HepG2 (cell line): ENCODE data around the gene CAPN9. TPM values are rescaled to one million over a fixed set of nuclear protein-coding genes. Genes with fewer than 3 reads are reported as not detected.
A peak's percentile ranks its signal among the peaks of the same experiment; 100 is the strongest.

Experiments
- ATAC-seq: fragments of 200-7000 bp; cut with Tn5 transposase; 3 replicates; pipeline ENCODE4 v1.9.1; 2020; ENCODE audit warnings: mild to moderate bottlenecking, moderate library complexity
- BruUV-seq: library from RNA; stranded (reverse); fragments of 400-500 nt; replicated peaks from 2 replicates; lab custom pipeline; 2021; lab: Mats Ljungman, UMichigan
- CTCF ChIA-PET: fragments of 300-600 bp; formaldehyde crosslinking; extraction: SDS; loops from one replicate; lab custom pipeline; 2021; ENCODE audit warnings: low total read pairs, inconsistent platforms, low intra/inter-chr PET ratio; lab: Yijun Ruan, JAX
- POLR2A ChIA-PET: fragments of 350-600 bp; sonication (Branson Sonifier 250); formaldehyde crosslinking; loops from one replicate; lab custom pipeline; 2020; ENCODE audit warnings: antibody characterized with exemption, inconsistent platforms; lab: Yijun Ruan, JAX
- DNase-seq: peaks from one replicate; pipeline ENCODE4 v3.0.0-alpha.2; 2015; ENCODE audit warnings: low spot score
- FAIRE-seq: peaks from 3 replicates; lab custom pipeline; 2011; peaks lifted over from hg19 to GRCh38; lab: Jason Lieb, UNC
- H2AFZ ChIP-seq: one replicate; pipeline ENCODE4 v1.6.1; 2011; ENCODE audit warnings: low read length, inconsistent platforms
- H3K27ac ChIP-seq: fragments of 300-600 bp; 3 replicates; pipeline ENCODE4 v1.8.0; 2011; ENCODE audit warnings: mixed run types, mild to moderate bottlenecking, mixed read lengths, low read length, inconsistent platforms; ENCODE audit not compliant: insufficient read depth; ENCODE audit errors: extremely low read length
- H3K27me3 ChIP-seq, 2 experiments: fragments of 200-600 bp in 1 of 2; 2 replicates in 1 of 2; 3 replicates in 1 of 2; pipeline versions ENCODE4 v1.6.0 to v1.8.0; 2011; ENCODE audit warnings: low read length in 2 of 2, mild to moderate bottlenecking in 2 of 2, moderate library complexity in 2 of 2, inconsistent platforms in 1 of 2; ENCODE audit not compliant: insufficient read depth in 2 of 2, control insufficient read depth in 1 of 2
- H3K36me3 ChIP-seq, 2 experiments: fragments of 200-600 bp in 1 of 2; replicated peaks in 1 of 2; 2 replicates in 1 of 2; 3 replicates in 1 of 2; pipeline versions ENCODE4 v1.5.1 to v1.8.0; 2011; ENCODE audit warnings: low read length in 2 of 2, inconsistent platforms in 1 of 2; ENCODE audit not compliant: insufficient read depth in 2 of 2, control insufficient read depth in 1 of 2
- H3K4me1 ChIP-seq: 2 replicates; pipeline ENCODE4 v1.5.1; 2012; ENCODE audit warnings: low read length, inconsistent platforms; ENCODE audit not compliant: insufficient read depth
- H3K4me2 ChIP-seq: 2 replicates; pipeline ENCODE4 v1.6.0; 2011; ENCODE audit warnings: low read depth, low read length, inconsistent platforms
- H3K4me3 ChIP-seq, 3 experiments: fragments of 200-600 bp in 1 of 3; sonication (generic), shearing (Covaris generic) in 1 of 3; replicated peaks in 1 of 3; 2 replicates each; pipeline ENCODE4 v1.5.1; 2011 to 2016; ENCODE audit warnings: low read length in 3 of 3, inconsistent platforms in 2 of 3, low read depth in 2 of 3, mild to moderate bottlenecking in 2 of 3, control low read depth in 1 of 3, mixed read lengths in 1 of 3; ENCODE audit not compliant: insufficient read depth in 1 of 3
- H3K79me2 ChIP-seq: one replicate; pipeline ENCODE4 v1.6.1; 2011; ENCODE audit warnings: low read length, inconsistent platforms; ENCODE audit not compliant: insufficient read depth
- H3K9ac ChIP-seq: 2 replicates; pipeline ENCODE4 v1.6.0; 2011; ENCODE audit warnings: mild to moderate bottlenecking, low read depth, low read length, inconsistent platforms; ENCODE audit not compliant: insufficient read depth
- H3K9me3 ChIP-seq: 2 replicates; pipeline ENCODE4 v1.5.1; 2012; ENCODE audit warnings: mild to moderate bottlenecking, low read length
- H4K20me1 ChIP-seq: 2 replicates; pipeline ENCODE4 v1.6.0; 2011; ENCODE audit warnings: inconsistent platforms, mild to moderate bottlenecking, low read length, moderate library complexity; ENCODE audit not compliant: insufficient read depth
- AGO1 ChIP-seq: fragments of 200-400 bp; formaldehyde crosslinking; IDR thresholded peaks from 2 replicates; pipeline ENCODE4 v1.6.1; 2017; ENCODE audit warnings: mild to moderate bottlenecking, low read depth, low read length, moderate library complexity; ENCODE audit not compliant: poor library complexity, severe bottlenecking
- ERF ChIP-seq: IDR thresholded peaks from 2 replicates; pipeline ENCODE4 v1.6.1; 2018; ENCODE audit warnings: missing biosample characterization, missing genetic modification reagents
- FOXA3 ChIP-seq: IDR thresholded peaks from 2 replicates; pipeline ENCODE4 v1.6.1; 2016; ENCODE audit warnings: missing genetic modification reagents, missing compliant biosample characterization
- GATAD2A ChIP-seq: IDR thresholded peaks from 2 replicates; pipeline ENCODE4 v1.6.1; 2016
- GFI1 ChIP-seq: sonication (generic); formaldehyde crosslinking; IDR thresholded peaks from 2 replicates; pipeline ENCODE4 v1.5.0; 2020; ENCODE audit warnings: missing genetic modification reagents, mild to moderate bottlenecking, borderline replicate concordance
- MAFG ChIP-seq: sonication (generic); formaldehyde crosslinking; IDR thresholded peaks from 2 replicates; pipeline ENCODE4 v1.5.1; 2020; ENCODE audit warnings: mild to moderate bottlenecking, missing genetic modification reagents
- RAD21 ChIP-seq: fragments of 450-650 bp; formaldehyde crosslinking; IDR thresholded peaks from 2 replicates; pipeline ENCODE4 v1.5.0; 2020; ENCODE audit warnings: mild to moderate bottlenecking
- RAD51 ChIP-seq: fragments of 450-650 bp; IDR thresholded peaks from 2 replicates; pipeline ENCODE4 v1.6.1; 2016; ENCODE audit warnings: borderline replicate concordance
- SIX1 ChIP-seq: sonication (generic); formaldehyde crosslinking; IDR thresholded peaks from 2 replicates; pipeline ENCODE4 v1.4.0; 2020; ENCODE audit warnings: missing genetic modification reagents, borderline replicate concordance
- SIX4 ChIP-seq: sonication (generic); formaldehyde crosslinking; IDR thresholded peaks from 2 replicates; pipeline ENCODE4 v1.4.0; 2020; ENCODE audit warnings: missing genetic modification reagents
- TOE1 ChIP-seq: sonication (generic); formaldehyde crosslinking; IDR thresholded peaks from 2 replicates; pipeline ENCODE4 v1.4.0; 2020; ENCODE audit warnings: mild to moderate bottlenecking, missing genetic modification reagents
- TP53 ChIP-seq: sonication (generic); formaldehyde crosslinking; conservative IDR thresholded peaks from 2 replicates; pipeline ENCODE4 v1.4.0; 2020; ENCODE audit warnings: missing genetic modification reagents
- ZNF12 ChIP-seq: sonication (generic); formaldehyde crosslinking; IDR thresholded peaks from 2 replicates; pipeline ENCODE4 v1.5.0; 2020; ENCODE audit warnings: missing genetic modification reagents
- ZNF235 ChIP-seq: sonication (generic); formaldehyde crosslinking; IDR thresholded peaks from 2 replicates; pipeline ENCODE4 v1.8.1; 2023; ENCODE audit warnings: mild to moderate bottlenecking, missing genetic modification reagents, borderline replicate concordance
- ZNF34 ChIP-seq: sonication (generic); formaldehyde crosslinking; IDR thresholded peaks from 2 replicates; pipeline ENCODE4 v1.4.0; 2020; ENCODE audit warnings: mild to moderate bottlenecking, missing genetic modification reagents, borderline replicate concordance
- ZNF546 ChIP-seq: sonication (generic); formaldehyde crosslinking; conservative IDR thresholded peaks from 2 replicates; pipeline ENCODE4 v1.8.1; 2023; ENCODE audit warnings: mild to moderate bottlenecking, missing genetic modification reagents
- ZNF777 ChIP-seq: sonication (generic); formaldehyde crosslinking; IDR thresholded peaks from 2 replicates; pipeline ENCODE4 v1.4.0; 2020; ENCODE audit warnings: missing genetic modification reagents
- WGBS: methylation state at CpG from one replicate; pipeline ENCODE4 v1.1.6; 2017; ENCODE audit warnings: low lambda C conversion rate; 5-methylcytosine and 5-hydroxymethylcytosine counted together
- in situ Hi-C: cut with HindIII; loops from 2 replicates; pipeline ENCODE4 v1.10.0; 2017; ENCODE audit warnings: low pct_unique_long_range_greater_than_20kb; ENCODE audit not compliant: extremely low pct_ligation_motif_present
- intact Hi-C: fragments of 100-400 bp; cut with micrococcal nuclease; formaldehyde crosslinking; loops from one replicate; pipeline ENCODE4 v1.10.0; 2022; ENCODE audit not compliant: unreplicated experiment
- polyA plus RNA-seq, 8 experiments: library from polyadenylated mRNA; depleted of rRNA in 3 of 8; stranded (reverse) in 7 of 8; unstranded in 1 of 8; fragments of >200 nt; fragmentation: Illumina TruSeq in 4 of 8; extraction: Trizol in 4 of 8; gene quantifications; 2 replicates each; pipeline versions ENCODE4 v1.2.1 to v1.2.3, GENCODE V29; 2011 to 2016; ENCODE audit warnings: low read depth in 4 of 8, missing spikeins in 1 of 8, mixed read lengths in 1 of 8; ENCODE audit not compliant: insufficient read depth in 1 of 8
- total RNA-seq, 5 experiments: library from RNA; depleted of rRNA; stranded (reverse); fragments of >200 nt; fragmentation: Illumina TruSeq; extraction: Trizol; gene quantifications; 2 replicates each; pipeline ENCODE4 v1.2.3, GENCODE V29; 2016; ENCODE audit warnings: low read depth in 1 of 5
- TF ChIP-seq, protein P1 (sequence below): sonication (generic); formaldehyde crosslinking; IDR thresholded peaks from 2 replicates; pipeline ENCODE4 v1.4.0; 2020; ENCODE audit warnings: missing genetic modification reagents, low read depth, mild to moderate bottlenecking, borderline replicate concordance
- TF ChIP-seq, protein P2 (sequence below): IDR thresholded peaks from 2 replicates; pipeline ENCODE4 v1.6.1; 2016; ENCODE audit warnings: missing genetic modification reagents, missing compliant biosample characterization
- TF ChIP-seq, protein P3 (sequence below): sonication (generic); formaldehyde crosslinking; IDR thresholded peaks from 2 replicates; pipeline ENCODE4 v1.4.0; 2020; ENCODE audit warnings: mild to moderate bottlenecking, missing genetic modification reagents
- TF ChIP-seq, protein P4 (sequence below): sonication (generic); formaldehyde crosslinking; IDR thresholded peaks from 2 replicates; pipeline ENCODE4 v1.8.1; 2023; ENCODE audit warnings: missing genetic modification reagents, mild to moderate bottlenecking, borderline replicate concordance

The CAPN9 gene
- total and polyA plus RNA-seq, 2 of the 13 experiments (the other 11 are each of a cell fraction or from before 2014, with no cell fraction given) = 0.04 to 0.31 TPM

DNA sequence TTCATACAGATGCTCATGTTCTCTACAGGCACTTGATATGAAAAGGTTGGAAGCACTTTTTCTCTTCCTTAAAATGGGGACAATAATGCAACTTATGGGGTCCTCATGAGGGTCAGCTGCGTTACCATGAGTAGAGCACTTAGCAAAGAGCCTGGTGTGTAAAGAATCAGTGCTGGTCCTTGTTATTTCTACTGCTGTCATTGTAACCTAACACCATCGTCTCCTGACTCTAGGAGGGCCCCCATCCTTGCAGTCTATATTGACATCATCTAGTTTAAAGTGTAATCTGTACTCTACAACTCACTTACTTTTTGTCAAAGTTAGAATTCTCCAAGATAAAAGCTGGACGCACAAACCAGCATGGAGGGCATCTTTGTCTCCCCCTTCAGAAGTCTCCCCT lies 2.4 kb downstream of the CAPN9 start:
- H3K4me3 ChIP-seq = no peak overlapping the region; a peak in 1 of 6 replicates
- ATAC-seq (no peak), DNase-seq (no peak), FAIRE-seq (no peak)
- H3K4me1 ChIP-seq = peaks cover 92% of the 10 kb centered on the region
- in situ Hi-C loops (no loop called here), intact Hi-C loops (loop anchor here (2.0 to 5.0 kb wide), 2 partner anchors 21 to 37 kb away; partner anchors contain the start of gene AGT)
- H3K9me3 ChIP-seq = no peaks in the 10 kb centered on the region
- no peak overlapping the region for H3K9ac ChIP-seq
- TF ChIP-seq, protein P1, sequence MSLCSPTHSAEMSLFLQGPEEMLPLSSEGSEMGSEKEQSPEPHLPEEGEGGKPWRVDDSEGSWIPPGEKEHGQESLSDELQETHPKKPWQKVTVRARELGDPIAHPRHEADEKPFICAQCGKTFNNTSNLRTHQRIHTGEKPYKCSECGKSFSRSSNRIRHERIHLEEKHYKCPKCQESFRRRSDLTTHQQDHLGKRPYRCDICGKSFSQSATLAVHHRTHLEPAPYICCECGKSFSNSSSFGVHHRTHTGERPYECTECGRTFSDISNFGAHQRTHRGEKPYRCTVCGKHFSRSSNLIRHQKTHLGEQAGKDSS (CRISPR knock-in tag) = 0 out of 2 replicates have a peak, but pooled peaks have one; percentile 50
- TF ChIP-seq MAFG (no peak), ZNF235 (CRISPR knock-in tag) (no peak), ERF (CRISPR knock-in tag) (no peak), GFI1 (CRISPR knock-in tag) (0 out of 2 replicates have a peak, but pooled peaks have one; percentile 32), GATAD2A (peak; percentile 24; the same call in 1 of the 2 replicates), RAD51 (no peak), TP53 (CRISPR knock-in tag) (no peak), SIX1 (CRISPR knock-in tag) (peak; percentile 80), ZNF12 (CRISPR knock-in tag) (no peak), AGO1 (no peak), RAD21 (CRISPR knock-in tag) (no peak), FOXA3 (CRISPR knock-in tag) (0 out of 2 replicates have a peak, but pooled peaks have one; percentile 17), TOE1 (CRISPR knock-in tag) (no peak), ZNF777 (CRISPR knock-in tag) (no peak), SIX4 (peak; percentile 83), ZNF546 (no peak), ZNF34 (no peak)
- TF ChIP-seq, protein P2, sequence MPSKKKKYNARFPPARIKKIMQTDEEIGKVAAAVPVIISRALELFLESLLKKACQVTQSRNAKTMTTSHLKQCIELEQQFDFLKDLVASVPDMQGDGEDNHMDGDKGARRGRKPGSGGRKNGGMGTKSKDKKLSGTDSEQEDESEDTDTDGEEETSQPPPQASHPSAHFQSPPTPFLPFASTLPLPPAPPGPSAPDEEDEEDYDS (CRISPR knock-in tag) = no peak
- TF ChIP-seq, protein P3, sequence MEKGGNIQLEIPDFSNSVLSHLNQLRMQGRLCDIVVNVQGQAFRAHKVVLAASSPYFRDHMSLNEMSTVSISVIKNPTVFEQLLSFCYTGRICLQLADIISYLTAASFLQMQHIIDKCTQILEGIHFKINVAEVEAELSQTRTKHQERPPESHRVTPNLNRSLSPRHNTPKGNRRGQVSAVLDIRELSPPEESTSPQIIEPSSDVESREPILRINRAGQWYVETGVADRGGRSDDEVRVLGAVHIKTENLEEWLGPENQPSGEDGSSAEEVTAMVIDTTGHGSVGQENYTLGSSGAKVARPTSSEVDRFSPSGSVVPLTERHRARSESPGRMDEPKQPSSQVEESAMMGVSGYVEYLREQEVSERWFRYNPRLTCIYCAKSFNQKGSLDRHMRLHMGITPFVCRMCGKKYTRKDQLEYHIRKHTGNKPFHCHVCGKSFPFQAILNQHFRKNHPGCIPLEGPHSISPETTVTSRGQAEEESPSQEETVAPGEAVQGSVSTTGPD (CRISPR knock-in tag) = no peak
- TF ChIP-seq, protein P4, sequence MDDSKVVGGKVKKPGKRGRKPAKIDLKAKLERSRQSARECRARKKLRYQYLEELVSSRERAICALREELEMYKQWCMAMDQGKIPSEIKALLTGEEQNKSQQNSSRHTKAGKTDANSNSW (CRISPR knock-in tag) = no peak
- CTCF ChIA-PET = no interaction called here
- no peaks in the 10 kb centered on the region for H3K79me2 ChIP-seq
- no TSS peak for BruUV-seq
- no peaks in the 10 kb centered on the region for H3K27me3 ChIP-seq
- H4K20me1 ChIP-seq = no peaks in the 10 kb centered on the region
- POLR2A ChIA-PET = no interaction called here
- no peak overlapping the region for H2AFZ ChIP-seq
- H3K27ac ChIP-seq = no peak overlapping the region
- peak overlapping the region; percentile 45 for H3K4me2 ChIP-seq
- no peaks in the 10 kb centered on the region for H3K36me3 ChIP-seq
- 36% methylated on average over 3 of the region's 3 CpGs for WGBS
